GM12878 (cell line): ENCODE data around the gene PTPRN2. TPM values are rescaled to one million over a fixed set of nuclear protein-coding genes. Genes with fewer than 3 reads are reported as not detected.

Experiments
- ATAC-seq: fragments of 200-7000 bp; cut with Tn5 transposase; 3 replicates; pipeline ENCODE4 v1.9.1; 2020; ENCODE audit warnings: mild to moderate bottlenecking, moderate library complexity
- BruUV-seq: library from RNA; stranded (reverse); fragments of 400-500 nt; replicated peaks from 2 replicates; lab custom pipeline; 2021; lab: Mats Ljungman, UMichigan
- CTCF ChIA-PET: fragments of 300-600 bp; sonication (Branson Sonifier 250); formaldehyde crosslinking; extraction: SDS; loops from one replicate; lab custom pipeline; 2021; ENCODE audit warnings: inconsistent platforms; lab: Yijun Ruan, JAX
- POLR2A ChIA-PET: fragments of 350-600 bp; formaldehyde crosslinking; extraction: SDS; loops from one replicate; lab custom pipeline; 2021; ENCODE audit warnings: inconsistent platforms; lab: Charles Lee
- RAD21 ChIA-PET: fragments of 300-600 bp; sonication (Branson Sonifier 250); formaldehyde crosslinking; loops from one replicate; lab custom pipeline; 2023; ENCODE audit warnings: antibody characterized with exemption; ENCODE audit not compliant: unreplicated experiment; lab: Charles Lee
- SMC1A ChIA-PET: fragments of 300-600 bp; sonication (Branson Sonifier 250); formaldehyde crosslinking; loops from one replicate; lab custom pipeline; 2023; ENCODE audit not compliant: unreplicated experiment, uncharacterized antibody; lab: Charles Lee
- DNase-seq: peaks from one replicate; pipeline ENCODE4 v3.0.0-alpha.2; 2011; ENCODE audit warnings: low read depth, low spot score
- FAIRE-seq: peaks from 3 replicates; lab custom pipeline; 2011; peaks lifted over from hg19 to GRCh38; lab: Jason Lieb, UNC
- H2AFZ ChIP-seq: 2 replicates; pipeline ENCODE4 v1.6.0; 2011; ENCODE audit warnings: low read depth, low read length, control low read depth; ENCODE audit not compliant: control insufficient read depth
- H3K27ac ChIP-seq: 2 replicates; pipeline ENCODE4 v1.5.1; 2011; ENCODE audit warnings: control low read depth; ENCODE audit not compliant: control insufficient read depth, insufficient read depth
- H3K27me3 ChIP-seq, 2 experiments: replicated peaks in 1 of 2; 2 replicates each; pipeline versions ENCODE4 v1.6.0 to v1.6.1; 2011; ENCODE audit warnings: low read length in 1 of 2; ENCODE audit not compliant: control insufficient read depth in 2 of 2, insufficient read depth in 2 of 2
- H3K36me3 ChIP-seq, 2 experiments: 2 replicates each; pipeline ENCODE4 v1.5.1; 2011; ENCODE audit warnings: low read length in 1 of 2; ENCODE audit not compliant: control insufficient read depth in 2 of 2, insufficient read depth in 2 of 2
- H3K4me1 ChIP-seq: 2 replicates; pipeline ENCODE4 v1.6.1; 2011; ENCODE audit warnings: mild to moderate bottlenecking, low read length, moderate library complexity, mixed read lengths; ENCODE audit not compliant: control insufficient read depth, insufficient read depth
- H3K4me2 ChIP-seq: 2 replicates; pipeline ENCODE4 v1.6.0; 2011; ENCODE audit warnings: control low read depth; ENCODE audit not compliant: control insufficient read depth, insufficient read depth
- H3K4me3 ChIP-seq: fragments of 200-600 bp; sonication (generic); 2 replicates; pipeline ENCODE4 v1.5.1; 2016
- H3K79me2 ChIP-seq: 2 replicates; pipeline ENCODE4 v1.6.0; 2011; ENCODE audit warnings: low read length; ENCODE audit not compliant: control insufficient read depth, insufficient read depth
- H3K9ac ChIP-seq: 2 replicates; pipeline ENCODE4 v1.8.0; 2011; ENCODE audit warnings: low read length, control low read depth, mixed read lengths; ENCODE audit not compliant: control insufficient read depth, insufficient read depth
- H3K9me3 ChIP-seq: replicated peaks from 3 replicates; pipeline ENCODE4 v1.5.1; 2011; ENCODE audit warnings: mild to moderate bottlenecking, low read length; ENCODE audit not compliant: control insufficient read depth, insufficient read depth
- H4K20me1 ChIP-seq: 2 replicates; pipeline ENCODE4 v1.6.0; 2011; ENCODE audit not compliant: control insufficient read depth, insufficient read depth
- ASH2L ChIP-seq: fragments of 300-600, 200-600 bp; sonication (generic); IDR thresholded peaks from 2 replicates; pipeline ENCODE4 v1.6.1; 2017; ENCODE audit warnings: low read depth, mild to moderate bottlenecking, borderline replicate concordance
- ATF7 ChIP-seq: fragments of 450-650 bp; IDR thresholded peaks from 2 replicates; pipeline ENCODE4 v1.6.1; 2016; ENCODE audit warnings: low read depth, mild to moderate bottlenecking
- CBX5 ChIP-seq: sonication (generic); IDR thresholded peaks from 2 replicates; pipeline ENCODE4 v1.6.1; 2016; ENCODE audit warnings: low read depth, moderate library complexity, mild to moderate bottlenecking, inconsistent platforms
- CHD2 ChIP-seq: IDR thresholded peaks from 2 replicates; pipeline ENCODE4 v1.6.1; 2011; ENCODE audit warnings: low read depth, low read length, improper control_type of control experiment, borderline replicate concordance
- ELK1 ChIP-seq: IDR thresholded peaks from 2 replicates; pipeline ENCODE4 v1.6.1; 2012; ENCODE audit warnings: low read depth, low read length, improper control_type of control experiment
- HDAC2 ChIP-seq: fragments of 200-600 bp; sonication (generic); IDR thresholded peaks from 2 replicates; pipeline ENCODE4 v1.6.1; 2017
- RCOR1 ChIP-seq: conservative IDR thresholded peaks from 2 replicates; pipeline ENCODE4 v1.6.1; 2012; ENCODE audit warnings: low read depth, low read length, improper control_type of control experiment
- SUZ12 ChIP-seq: fragments of 200-600 bp; sonication (generic); IDR thresholded peaks from one replicate; pipeline ENCODE4 v1.6.1; 2018; ENCODE audit warnings: antibody characterized with exemption, mild to moderate bottlenecking; ENCODE audit not compliant: unreplicated experiment
- TAF1 ChIP-seq: IDR thresholded peaks from 2 replicates; pipeline ENCODE4 v1.6.1; 2011; ENCODE audit warnings: mild to moderate bottlenecking, low read depth, low read length, borderline replicate concordance
- ZNF384 ChIP-seq: IDR thresholded peaks from 2 replicates; pipeline ENCODE4 v1.6.1; 2012; ENCODE audit warnings: low read depth, mild to moderate bottlenecking, low read length, improper control_type of control experiment, borderline replicate concordance
- WGBS: methylation state at CpG from one replicate; pipeline ENCODE4 v1.1.6; 2016; ENCODE audit warnings: low lambda C conversion rate; ENCODE audit not compliant: insufficient replicate concordance, insufficient coverage; ENCODE audit errors: missing lambda C conversion rate; 5-methylcytosine and 5-hydroxymethylcytosine counted together
- in situ Hi-C: fragments of 300-500 bp; cut with MboI; formaldehyde crosslinking; loops from 9 replicates; pipeline ENCODE4 v1.14.3; 2018; ENCODE audit warnings: mixed read lengths
- intact Hi-C: fragments of 100-400 bp; cut with micrococcal nuclease; formaldehyde crosslinking; loops from one replicate; pipeline ENCODE4 v1.14.2; 2022; ENCODE audit not compliant: unreplicated experiment
- polyA plus RNA-seq, 11 experiments: library from polyadenylated mRNA; depleted of rRNA in 4 of 11; unstranded in 6 of 11; stranded (reverse) in 5 of 11; fragments of >200 nt; fragmentation: Nextera tagmentation in 4 of 11; fragmentation: Illumina TruSeq in 1 of 11; extraction: Ambion mirVana in 4 of 11; extraction: Trizol in 1 of 11; gene quantifications; 1 replicate in 1 of 11; 2 replicates in 10 of 11; pipeline versions ENCODE4 v1.2.1 to v1.2.3, GENCODE V29; 2011 to 2016; ENCODE audit warnings: inconsistent platforms in 2 of 11, missing spikeins in 2 of 11, low read depth in 1 of 11
- total RNA-seq, 4 experiments: library from RNA; depleted of rRNA in 3 of 4; stranded (reverse); fragments of >200 nt in 3 of 4; fragmentation: Illumina TruSeq in 1 of 4; extraction: Trizol in 1 of 4; gene quantifications; 2 replicates each; pipeline versions ENCODE4 v1.2.1 to v1.2.3, GENCODE V29; 2013 to 2021
- TF ChIP-seq, protein P1 (sequence below): fragments of 450-650 bp; formaldehyde crosslinking; IDR thresholded peaks from 2 replicates; pipeline ENCODE4 v1.4.0; 2022; ENCODE audit warnings: mild to moderate bottlenecking, moderate library complexity

Gene PTPRN2
- total and polyA plus RNA-seq, 10 of the 15 experiments (the other 5 are each of a cell fraction or from before 2014, with no cell fraction given) = 5.4 TPM; not detected in 9

- H3K9ac ChIP-seq = no peak overlapping the region
- no peak overlapping the region for H3K4me2 ChIP-seq
- no peaks in the 10 kb centered on the region for H4K20me1 ChIP-seq
- DNase-seq = no peak
- TF ChIP-seq, protein P1, sequence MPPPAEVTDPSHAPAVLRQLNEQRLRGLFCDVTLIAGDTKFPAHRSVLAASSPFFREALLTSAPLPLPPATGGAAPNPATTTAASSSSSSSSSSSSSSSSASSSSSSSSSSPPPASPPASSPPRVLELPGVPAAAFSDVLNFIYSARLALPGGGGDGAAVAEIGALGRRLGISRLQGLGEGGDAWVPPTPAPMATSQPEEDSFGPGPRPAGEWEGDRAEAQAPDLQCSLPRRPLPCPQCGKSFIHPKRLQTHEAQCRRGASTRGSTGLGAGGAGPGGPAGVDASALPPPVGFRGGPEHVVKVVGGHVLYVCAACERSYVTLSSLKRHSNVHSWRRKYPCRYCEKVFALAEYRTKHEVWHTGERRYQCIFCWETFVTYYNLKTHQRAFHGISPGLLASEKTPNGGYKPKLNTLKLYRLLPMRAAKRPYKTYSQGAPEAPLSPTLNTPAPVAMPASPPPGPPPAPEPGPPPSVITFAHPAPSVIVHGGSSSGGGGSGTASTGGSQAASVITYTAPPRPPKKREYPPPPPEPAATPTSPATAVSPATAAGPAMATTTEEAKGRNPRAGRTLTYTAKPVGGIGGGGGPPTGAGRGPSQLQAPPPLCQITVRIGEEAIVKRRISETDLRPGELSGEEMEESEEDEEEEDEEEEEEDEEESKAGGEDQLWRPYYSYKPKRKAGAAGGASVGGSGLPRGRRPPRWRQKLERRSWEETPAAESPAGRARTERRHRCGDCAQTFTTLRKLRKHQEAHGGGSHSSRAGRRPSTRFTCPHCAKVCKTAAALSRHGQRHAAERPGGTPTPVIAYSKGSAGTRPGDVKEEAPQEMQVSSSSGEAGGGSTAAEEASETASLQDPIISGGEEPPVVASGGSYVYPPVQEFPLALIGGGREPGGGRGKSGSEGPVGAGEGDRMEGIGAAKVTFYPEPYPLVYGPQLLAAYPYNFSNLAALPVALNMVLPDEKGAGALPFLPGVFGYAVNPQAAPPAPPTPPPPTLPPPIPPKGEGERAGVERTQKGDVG = no peak
- TF ChIP-seq ELK1 (no peak), SUZ12 (no peak), HDAC2 (no peak), TAF1 (no peak), CBX5 (no peak), ATF7 (no peak), ASH2L (no peak), ZNF384 (no peak), CHD2 (no peak), RCOR1 (no peak)
- TF ChIP-seq, all 136 proteins: peak for 0
- ChIA-PET RAD21 (no interaction called here), SMC1A (no interaction called here), POLR2A (no interaction called here), CTCF (no interaction called here)
- H3K27me3 ChIP-seq = no peaks in the 10 kb centered on the region
- H3K36me3 ChIP-seq = no peaks in the 10 kb centered on the region
- no peaks in the 10 kb centered on the region for H3K79me2 ChIP-seq
- 56% methylated on average over 3 of the region's 3 CpGs for WGBS
- in situ Hi-C loops (no loop called here), intact Hi-C loops (no loop called here)
- H2AFZ ChIP-seq = no peak overlapping the region
- BruUV-seq = no TSS peak
- FAIRE-seq (no peak), ATAC-seq (no peak)
- no peaks in the 10 kb centered on the region; the same call in 2 of the 3 replicates for H3K9me3 ChIP-seq
- no peak overlapping the region for H3K27ac ChIP-seq
- no peak overlapping the region for H3K4me3 ChIP-seq
- no peaks in the 10 kb centered on the region for H3K4me1 ChIP-seq
Observed at GRCh38 chr7:158482480-158482879, 105.1 kb downstream of the PTPRN2 start.
